ENCODE data around the gene ACOT13. TPM values are rescaled to one million over a fixed set of nuclear protein-coding genes. Genes with fewer than 3 reads are reported as not detected.

The ACOT13 gene
- polyA plus RNA-seq, 1 of the 3 experiments (the other 2 are of a cell fraction), result 18.0 TPM

DNA sequence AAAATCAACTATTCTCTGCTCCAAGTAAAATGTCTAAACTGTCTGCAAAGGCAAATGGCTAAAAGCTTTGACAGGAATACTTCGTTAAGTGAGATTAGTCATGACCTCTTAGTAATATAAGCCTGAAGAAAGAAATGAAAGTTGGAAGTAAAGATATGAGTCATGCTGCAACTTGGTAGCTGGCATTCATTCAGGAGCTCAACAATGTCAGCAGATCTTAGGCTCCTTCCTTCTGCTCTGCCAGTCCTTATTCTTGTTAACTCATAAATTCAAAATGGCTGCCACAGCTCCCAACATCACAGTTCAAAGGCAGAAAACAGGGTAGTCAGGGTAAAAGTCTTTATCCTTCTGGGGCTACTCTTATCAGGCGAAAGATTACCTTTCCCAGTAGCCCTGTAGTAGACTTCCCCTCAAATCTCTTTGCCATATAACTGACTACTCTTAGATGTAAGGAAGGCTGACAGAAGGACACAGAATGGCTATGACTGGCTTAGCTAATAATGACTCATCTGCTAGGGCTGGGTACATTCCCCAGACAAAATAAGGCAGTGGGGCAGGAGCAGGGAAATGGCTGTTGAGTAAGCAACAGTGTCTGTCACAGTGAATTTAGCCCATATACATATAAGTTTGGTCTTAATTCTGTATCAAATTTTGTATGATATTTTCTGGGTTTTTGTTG, 76.5 kb downstream of the ACOT13 start (continued):
- peak; percentile 94 for TF ChIP-seq YY1 (IDR thresholded peaks at IDR 0.05; ENCODE audit: low read depth)
- TF ChIP-seq EP300 (IDR thresholded peaks at IDR 0.05; ENCODE audit: borderline replicate concordance in 1 of 2, low read depth in 1 of 2, low read length in 1 of 2), result peak in 1 of 2 experiments; percentile 50; a peak in 2 of 4 replicates
- peak; percentile 83 for TF ChIP-seq JUND (IDR thresholded peaks at IDR 0.05)
- TF ChIP-seq, protein P1, sequence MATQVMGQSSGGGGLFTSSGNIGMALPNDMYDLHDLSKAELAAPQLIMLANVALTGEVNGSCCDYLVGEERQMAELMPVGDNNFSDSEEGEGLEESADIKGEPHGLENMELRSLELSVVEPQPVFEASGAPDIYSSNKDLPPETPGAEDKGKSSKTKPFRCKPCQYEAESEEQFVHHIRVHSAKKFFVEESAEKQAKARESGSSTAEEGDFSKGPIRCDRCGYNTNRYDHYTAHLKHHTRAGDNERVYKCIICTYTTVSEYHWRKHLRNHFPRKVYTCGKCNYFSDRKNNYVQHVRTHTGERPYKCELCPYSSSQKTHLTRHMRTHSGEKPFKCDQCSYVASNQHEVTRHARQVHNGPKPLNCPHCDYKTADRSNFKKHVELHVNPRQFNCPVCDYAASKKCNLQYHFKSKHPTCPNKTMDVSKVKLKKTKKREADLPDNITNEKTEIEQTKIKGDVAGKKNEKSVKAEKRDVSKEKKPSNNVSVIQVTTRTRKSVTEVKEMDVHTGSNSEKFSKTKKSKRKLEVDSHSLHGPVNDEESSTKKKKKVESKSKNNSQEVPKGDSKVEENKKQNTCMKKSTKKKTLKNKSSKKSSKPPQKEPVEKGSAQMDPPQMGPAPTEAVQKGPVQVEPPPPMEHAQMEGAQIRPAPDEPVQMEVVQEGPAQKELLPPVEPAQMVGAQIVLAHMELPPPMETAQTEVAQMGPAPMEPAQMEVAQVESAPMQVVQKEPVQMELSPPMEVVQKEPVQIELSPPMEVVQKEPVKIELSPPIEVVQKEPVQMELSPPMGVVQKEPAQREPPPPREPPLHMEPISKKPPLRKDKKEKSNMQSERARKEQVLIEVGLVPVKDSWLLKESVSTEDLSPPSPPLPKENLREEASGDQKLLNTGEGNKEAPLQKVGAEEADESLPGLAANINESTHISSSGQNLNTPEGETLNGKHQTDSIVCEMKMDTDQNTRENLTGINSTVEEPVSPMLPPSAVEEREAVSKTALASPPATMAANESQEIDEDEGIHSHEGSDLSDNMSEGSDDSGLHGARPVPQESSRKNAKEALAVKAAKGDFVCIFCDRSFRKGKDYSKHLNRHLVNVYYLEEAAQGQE (IDR thresholded peaks at IDR 0.05; ENCODE audit: low read depth, low read length), result no peak
- no peak for TF ChIP-seq NRF1 (IDR thresholded peaks at IDR 0.05; ENCODE audit: low read depth, low read length)
- TF ChIP-seq MXI1 (IDR thresholded peaks at IDR 0.05; ENCODE audit: low read depth, low read length), result no peak
- TF ChIP-seq SMC3 (IDR thresholded peaks at IDR 0.05; ENCODE audit: low read depth, low read length), result no peak
- 0 out of 2 replicates have a peak, but pooled peaks have one; percentile 8 for TF ChIP-seq ELF1 (IDR thresholded peaks at IDR 0.05)

GRCh38 chr6:24743944-24744335, 77.1 kb downstream of the ACOT13 start:
- peak overlapping the region; percentile 79; the same call in 1 of the 2 replicates for H3K9ac ChIP-seq

More at GRCh38 chr6:24743944-24744335, 77.1 kb downstream of the ACOT13 start:
- peaks cover 26% of the 10 kb centered on the region for H3F3A ChIP-seq (replicated peaks; ENCODE audit: insufficient read depth)
- no peaks in the 10 kb centered on the region for H3K9me3 ChIP-seq
- H3K9me2 ChIP-seq, result no peaks in the 10 kb centered on the region
- H3K4me1 ChIP-seq (ENCODE audit: control insufficient read depth in 1 of 2, insufficient read depth in 2 of 2, low read depth in 1 of 2, low read length in 1 of 2), result peaks cover 0 to 15% of the 10 kb centered on the region in 2 experiments; a peak in 2 of 4 replicates
- ChIA-PET POLR2A (no interaction called here), CTCF (interaction anchor here (1.6 kb wide), 1 partner anchor 11 kb away, joined by 5 read pairs; no protein-coding TSS in a partner anchor)
- H3K27ac ChIP-seq (ENCODE audit: low read depth in 2 of 2, low read length in 1 of 2), result peak overlapping the region; percentile 70 to 99; a peak in 3 of 4 replicates
- H3K4me3 ChIP-seq (ENCODE audit: low read depth in 2 of 2, low read length in 1 of 2), result peak overlapping the region in 1 of 2 experiments; percentile 12; a peak in 1 of 4 replicates
- H3K27me3 ChIP-seq (ENCODE audit: insufficient read depth), result no peaks in the 10 kb centered on the region
- H2AFZ ChIP-seq (ENCODE audit: low read depth), result peak overlapping the region; percentile 91
- WGBS (ENCODE audit: low lambda C conversion rate), result 92% methylated on average over 3 of the region's 3 CpGs
- H4K20me1 ChIP-seq (ENCODE audit: insufficient read depth), result no peaks in the 10 kb centered on the region
- peak overlapping the region; percentile 72; the same call in 1 of the 2 replicates for H3K4me2 ChIP-seq
- H3K79me2 ChIP-seq (ENCODE audit: insufficient read depth), result no peaks in the 10 kb centered on the region
- no peak for DNase-seq
- no peak for TF ChIP-seq ZBTB33 (IDR thresholded peaks at IDR 0.05; ENCODE audit: borderline replicate concordance, low read depth)
- TF ChIP-seq, protein P1 (IDR thresholded peaks at IDR 0.05; ENCODE audit: low read depth, low read length), result no peak
- TF ChIP-seq USF2 (IDR thresholded peaks at IDR 0.05; ENCODE audit: borderline replicate concordance, low read depth, low read length), result no peak
- TF ChIP-seq PBX3 (IDR thresholded peaks at IDR 0.05), result no peak
- no peak for TF ChIP-seq RAD21 (IDR thresholded peaks at IDR 0.05; ENCODE audit: low read length)
- no peak for TF ChIP-seq RCOR1 (IDR thresholded peaks at IDR 0.05; ENCODE audit: low read length)
- no peak for TF ChIP-seq FOSL2 (IDR thresholded peaks at IDR 0.05; ENCODE audit: borderline replicate concordance, low read depth)
- no peak for TF ChIP-seq TAF1 (IDR thresholded peaks at IDR 0.05; ENCODE audit: borderline replicate concordance, low read depth, low read length)
- no peak for TF ChIP-seq RXRA (IDR thresholded peaks at IDR 0.05; ENCODE audit: borderline replicate concordance, low read depth)
- no peak for TF ChIP-seq CHD2 (IDR thresholded peaks at IDR 0.05; ENCODE audit: low read length, partially characterized antibody)
- no peak for TF ChIP-seq GABPA (IDR thresholded peaks at IDR 0.05; ENCODE audit: low read depth)
- H3K36me3 ChIP-seq (replicated peaks in 1 of 2; ENCODE audit: control insufficient read depth in 1 of 2, insufficient read depth in 2 of 2, low read length in 1 of 2), result no peaks in the 10 kb centered on the region

Data from SK-N-SH (cell line).